GM12878 (cell line): Measurements from ENCODE around the gene CAMK2N2. TPM values are rescaled to one million over a fixed set of nuclear protein-coding genes. Genes with fewer than 3 reads are reported as not detected.

Source experiments
- BACH1 ChIP-seq: fragments of 450-650 bp; IDR thresholded peaks from 2 replicates; pipeline ENCODE4 v1.6.1; 2017; ENCODE audit warnings: mild to moderate bottlenecking, borderline replicate concordance
- BCL11A ChIP-seq: IDR thresholded peaks from 2 replicates; pipeline ENCODE4 v1.6.1; 2011; ENCODE audit warnings: low read depth, low read length
- CBX5 ChIP-seq: sonication (generic); IDR thresholded peaks from 2 replicates; pipeline ENCODE4 v1.6.1; 2016; ENCODE audit warnings: low read depth, moderate library complexity, mild to moderate bottlenecking, inconsistent platforms
- CHD1 ChIP-seq: IDR thresholded peaks from 2 replicates; pipeline ENCODE4 v1.6.1; 2012; ENCODE audit warnings: low read depth, low read length, improper control_type of control experiment
- CTCF ChIP-seq, 3 experiments: IDR thresholded peaks in 2 of 3; conservative IDR thresholded peaks in 1 of 3; 2 replicates each; pipeline ENCODE4 v1.5.1; 2011; ENCODE audit warnings: low read depth in 3 of 3, low read length in 3 of 3, mild to moderate bottlenecking in 3 of 3, control low read depth in 2 of 3, moderate library complexity in 2 of 3, inconsistent platforms in 1 of 3, mixed read lengths in 1 of 3; ENCODE audit not compliant: control insufficient read depth in 2 of 3, insufficient read depth in 1 of 3; ENCODE audit errors: extremely low read depth in 1 of 3
- E4F1 ChIP-seq: fragments of 450-650 bp; IDR thresholded peaks from 2 replicates; pipeline ENCODE4 v1.6.1; 2018; ENCODE audit warnings: borderline replicate concordance, mild to moderate bottlenecking; ENCODE audit not compliant: partially characterized antibody
- EGR1 ChIP-seq, 2 experiments: IDR thresholded peaks; 1 replicate in 1 of 2; 2 replicates in 1 of 2; pipeline ENCODE4 v1.6.1; 2011 to 2012; ENCODE audit warnings: low read depth in 2 of 2, low read length in 2 of 2, borderline replicate concordance in 1 of 2, mild to moderate bottlenecking in 1 of 2, moderate library complexity in 1 of 2
- ELK1 ChIP-seq: IDR thresholded peaks from 2 replicates; pipeline ENCODE4 v1.6.1; 2012; ENCODE audit warnings: low read depth, low read length, improper control_type of control experiment
- IKZF1 ChIP-seq: fragments of 450-650 bp; conservative IDR thresholded peaks from 2 replicates; pipeline ENCODE4 v1.6.1; 2017; ENCODE audit warnings: antibody characterized with exemption, mild to moderate bottlenecking
- LARP7 ChIP-seq: fragments of 450-650 bp; IDR thresholded peaks from 2 replicates; pipeline ENCODE4 v1.6.1; 2017; ENCODE audit warnings: mild to moderate bottlenecking
- MEF2B ChIP-seq: fragments of 450-650 bp; IDR thresholded peaks from 2 replicates; pipeline ENCODE4 v1.6.1; 2018; ENCODE audit warnings: mild to moderate bottlenecking, moderate library complexity; ENCODE audit not compliant: partially characterized antibody, poor library complexity, severe bottlenecking
- MLLT1 ChIP-seq: fragments of 450-650 bp; IDR thresholded peaks from 2 replicates; pipeline ENCODE4 v1.6.1; 2016; ENCODE audit warnings: mild to moderate bottlenecking
- NR2C2 ChIP-seq: IDR thresholded peaks from 2 replicates; pipeline ENCODE4 v1.6.1; 2011; ENCODE audit warnings: borderline replicate concordance, low read depth; ENCODE audit not compliant: control insufficient read depth, insufficient read length
- NR2F1 ChIP-seq: fragments of 450-650 bp; conservative IDR thresholded peaks from 2 replicates; pipeline ENCODE4 v1.6.1; 2017; ENCODE audit warnings: mild to moderate bottlenecking
- PML ChIP-seq: IDR thresholded peaks from 2 replicates; pipeline ENCODE4 v1.6.1; 2012; ENCODE audit warnings: low read length, inconsistent platforms
- RAD21 ChIP-seq: IDR thresholded peaks from 2 replicates; pipeline ENCODE4 v1.6.1; 2011; ENCODE audit warnings: mild to moderate bottlenecking, low read depth, low read length, moderate library complexity; ENCODE audit not compliant: insufficient read depth
- RB1 ChIP-seq: fragments of 450-650 bp; formaldehyde crosslinking; IDR thresholded peaks from 2 replicates; pipeline ENCODE4 v1.6.1; 2017; ENCODE audit warnings: mild to moderate bottlenecking, borderline replicate concordance
- SMC3 ChIP-seq: IDR thresholded peaks from 2 replicates; pipeline ENCODE4 v1.6.1; 2011; ENCODE audit warnings: low read length, improper control_type of control experiment, borderline replicate concordance
- TBL1XR1 ChIP-seq: IDR thresholded peaks from 2 replicates; pipeline ENCODE4 v1.6.1; 2012; ENCODE audit warnings: low read depth, low read length, improper control_type of control experiment
- USF2 ChIP-seq: IDR thresholded peaks from 2 replicates; pipeline ENCODE4 v1.6.1; 2011; ENCODE audit warnings: low read depth, low read length, improper control_type of control experiment, borderline replicate concordance
- ZNF384 ChIP-seq: IDR thresholded peaks from 2 replicates; pipeline ENCODE4 v1.6.1; 2012; ENCODE audit warnings: low read depth, mild to moderate bottlenecking, low read length, improper control_type of control experiment, borderline replicate concordance
- polyA plus RNA-seq, 11 experiments: library from polyadenylated mRNA; depleted of rRNA in 4 of 11; unstranded in 6 of 11; stranded (reverse) in 5 of 11; fragments of >200 nt; fragmentation: Nextera tagmentation in 4 of 11; fragmentation: Illumina TruSeq in 1 of 11; extraction: Ambion mirVana in 4 of 11; extraction: Trizol in 1 of 11; gene quantifications; 1 replicate in 1 of 11; 2 replicates in 10 of 11; pipeline versions ENCODE4 v1.2.1 to v1.2.3, GENCODE V29; 2011 to 2016; ENCODE audit warnings: inconsistent platforms in 2 of 11, missing spikeins in 2 of 11, low read depth in 1 of 11
- total RNA-seq, 4 experiments: library from RNA; depleted of rRNA in 3 of 4; stranded (reverse); fragments of >200 nt in 3 of 4; fragmentation: Illumina TruSeq in 1 of 4; extraction: Trizol in 1 of 4; gene quantifications; 2 replicates each; pipeline versions ENCODE4 v1.2.1 to v1.2.3, GENCODE V29; 2013 to 2021

CAMK2N2 gene
- total and polyA plus RNA-seq, 10 of the 15 experiments (the other 5 are each of a cell fraction or from before 2014, with no cell fraction given): 0.06 to 1.4 (median 0.45) TPM; not detected in 1

- TF ChIP-seq BACH1 (peak; percentile 73; the same call in 1 of the 2 replicates), CTCF (IDR thresholded peaks at IDR 0.05 in 2 of 3, conservative IDR thresholded peaks at IDR 0.05 in 1 of 3; ENCODE audit: control insufficient read depth in 2 of 3, extremely low read depth in 1 of 3, insufficient read depth in 1 of 3, low read depth in 3 of 3, low read length in 3 of 3) (no peak), BCL11A (no peak), PML (peak; percentile 54; the same call in 1 of the 2 replicates), ELK1 (no peak; the same call in none of the 2 replicates), MLLT1 (0 out of 2 replicates have a peak, but pooled peaks have one; percentile 46), CBX5 (no peak), LARP7 (peak; percentile 75; the same call in 1 of the 2 replicates), RB1 (peak; percentile 68), E4F1 (no peak), IKZF1 (peak; percentile 67; the same call in 1 of the 2 replicates), NR2F1 (0 out of 2 replicates have a peak, but pooled peaks have one; percentile 30), TBL1XR1 (peak; percentile 53; the same call in 1 of the 2 replicates), CHD1 (no peak), EGR1 (IDR thresholded peaks at IDR 0.05; ENCODE audit: borderline replicate concordance in 1 of 2, low read depth in 2 of 2, low read length in 2 of 2) (peak in 1 of 2 experiments; percentile 56; a peak in 2 of 3 replicates), MEF2B (no peak), USF2 (no peak), ZNF384 (peak; percentile 74; the same call in 1 of the 2 replicates), NR2C2 (no peak), SMC3 (no peak), RAD21 (no peak)
Observed at GRCh38 chr3:184298759-184299487, 37.6 kb upstream of the CAMK2N2 start, which contains the start of gene PSMD2 (continued).
